ENCODE results near the gene ANKRD16.

The ANKRD16 gene

DNA sequence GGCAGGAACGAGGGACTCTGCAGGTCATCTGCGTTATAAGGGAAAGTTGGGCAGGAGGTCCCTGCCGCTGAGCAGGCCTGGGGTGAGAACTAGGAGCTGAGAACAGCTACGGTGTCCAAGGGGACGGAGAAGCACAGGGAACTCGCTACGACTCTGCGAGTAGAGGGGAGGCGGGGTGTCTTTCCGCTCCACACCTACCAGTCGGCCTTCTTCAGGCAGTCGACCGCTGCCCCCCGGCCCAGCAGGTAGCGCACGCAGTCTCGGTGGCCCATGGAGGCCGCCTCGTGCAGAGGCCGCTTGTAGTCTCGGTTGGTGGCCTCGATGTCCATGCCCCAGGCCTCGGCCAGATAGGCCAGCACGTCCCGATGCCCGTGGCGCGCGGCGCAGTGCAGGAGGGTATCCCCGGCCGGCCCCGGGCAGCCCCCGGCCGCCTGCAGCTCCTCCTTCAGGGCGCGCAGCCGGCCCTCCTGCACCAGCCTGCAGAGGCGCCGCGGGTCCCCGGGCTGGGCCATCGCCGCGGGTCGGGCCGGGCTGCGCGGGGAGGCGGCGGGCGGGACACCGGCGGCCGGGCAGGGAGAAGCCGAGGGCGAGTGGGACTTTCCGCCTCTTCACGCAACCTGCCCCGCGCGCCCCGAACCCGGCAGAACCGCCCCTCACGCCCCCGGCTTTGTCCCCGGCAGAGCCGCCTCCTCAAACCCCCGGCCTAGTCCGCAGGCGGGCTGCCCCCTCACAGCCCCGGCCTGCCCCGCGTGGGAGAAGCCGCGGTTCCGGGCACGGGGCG lies 660 bp downstream of the ANKRD16 start:
- peak overlapping the region; percentile 76 for H3K9ac ChIP-seq (ENCODE audit: low read length)
- H3K4me1 ChIP-seq (ENCODE audit: low read length): peaks cover 11% of the 10 kb centered on the region
- H4K20me1 ChIP-seq (ENCODE audit: insufficient read depth, low read length): peaks cover 4% of the 10 kb centered on the region; the same call in 1 of the 2 replicates
- H3K27me3 ChIP-seq (ENCODE audit: low read depth, low read length): no peaks in the 10 kb centered on the region
- H3K4me3 ChIP-seq (ENCODE audit: low read length): peak overlapping the region; percentile 84
- peaks cover 46% of the 10 kb centered on the region for H3K79me2 ChIP-seq (ENCODE audit: low read length)
- H3K4me2 ChIP-seq (ENCODE audit: low read length): peak overlapping the region; percentile 82
- H3K36me3 ChIP-seq (replicated peaks; ENCODE audit: low read depth, low read length): peaks cover 9% of the 10 kb centered on the region
- no peaks in the 10 kb centered on the region for H3K9me3 ChIP-seq (ENCODE audit: insufficient read depth, low read length)
- no peak for TF ChIP-seq EZH2phosphoT487 (IDR thresholded peaks at IDR 0.05; ENCODE audit: low read depth)
- TF ChIP-seq, protein P1, sequence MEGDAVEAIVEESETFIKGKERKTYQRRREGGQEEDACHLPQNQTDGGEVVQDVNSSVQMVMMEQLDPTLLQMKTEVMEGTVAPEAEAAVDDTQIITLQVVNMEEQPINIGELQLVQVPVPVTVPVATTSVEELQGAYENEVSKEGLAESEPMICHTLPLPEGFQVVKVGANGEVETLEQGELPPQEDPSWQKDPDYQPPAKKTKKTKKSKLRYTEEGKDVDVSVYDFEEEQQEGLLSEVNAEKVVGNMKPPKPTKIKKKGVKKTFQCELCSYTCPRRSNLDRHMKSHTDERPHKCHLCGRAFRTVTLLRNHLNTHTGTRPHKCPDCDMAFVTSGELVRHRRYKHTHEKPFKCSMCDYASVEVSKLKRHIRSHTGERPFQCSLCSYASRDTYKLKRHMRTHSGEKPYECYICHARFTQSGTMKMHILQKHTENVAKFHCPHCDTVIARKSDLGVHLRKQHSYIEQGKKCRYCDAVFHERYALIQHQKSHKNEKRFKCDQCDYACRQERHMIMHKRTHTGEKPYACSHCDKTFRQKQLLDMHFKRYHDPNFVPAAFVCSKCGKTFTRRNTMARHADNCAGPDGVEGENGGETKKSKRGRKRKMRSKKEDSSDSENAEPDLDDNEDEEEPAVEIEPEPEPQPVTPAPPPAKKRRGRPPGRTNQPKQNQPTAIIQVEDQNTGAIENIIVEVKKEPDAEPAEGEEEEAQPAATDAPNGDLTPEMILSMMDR (IDR thresholded peaks at IDR 0.05; ENCODE audit: low read depth, low read length): 0 out of 2 replicates have a peak, but pooled peaks have one; percentile 3
- H2AFZ ChIP-seq (ENCODE audit: low read depth, low read length): peak overlapping the region; percentile 31; the same call in 1 of the 2 replicates
- H3K27ac ChIP-seq (ENCODE audit: low read length): peak overlapping the region; percentile 26; the same call in 1 of the 2 replicates

DNA sequence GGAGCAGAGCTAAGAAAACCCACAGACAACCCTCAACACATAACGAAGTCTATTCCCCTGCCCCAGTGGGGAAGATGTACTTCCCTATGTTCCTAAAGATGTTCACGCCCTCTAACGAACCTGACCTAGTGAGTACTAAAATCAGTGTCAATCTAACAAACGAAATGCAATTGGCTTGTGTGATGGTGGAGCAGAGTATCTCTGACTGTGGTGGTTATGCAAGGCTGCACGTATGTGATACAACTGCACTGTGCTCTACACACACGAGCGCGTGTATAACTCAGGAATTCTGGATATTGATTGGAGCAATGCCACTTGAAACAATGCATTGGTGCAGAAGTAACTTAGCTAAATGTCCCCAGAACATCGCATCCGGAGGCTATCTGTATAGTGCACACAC lies 1.3 kb downstream of the ANKRD16 start:
- H2AFZ ChIP-seq (ENCODE audit: low read depth, low read length): no peak overlapping the region
- no peaks in the 10 kb centered on the region for H3K9me3 ChIP-seq (ENCODE audit: insufficient read depth, low read length)
- H3K4me1 ChIP-seq (ENCODE audit: low read length): peaks cover 11% of the 10 kb centered on the region
- H3K27me3 ChIP-seq (ENCODE audit: low read depth, low read length): no peaks in the 10 kb centered on the region
- peak overlapping the region; percentile 76 for H3K9ac ChIP-seq (ENCODE audit: low read length)
- H3K4me3 ChIP-seq (ENCODE audit: low read length): peak overlapping the region; percentile 84
- H4K20me1 ChIP-seq (ENCODE audit: insufficient read depth, low read length): peaks cover 4% of the 10 kb centered on the region; the same call in 1 of the 2 replicates
- H3K27ac ChIP-seq (ENCODE audit: low read length): no peak overlapping the region
- H3K4me2 ChIP-seq (ENCODE audit: low read length): peak overlapping the region; percentile 82
- H3K36me3 ChIP-seq (replicated peaks; ENCODE audit: low read depth, low read length): peaks cover 9% of the 10 kb centered on the region
- no peak for TF ChIP-seq EZH2phosphoT487 (IDR thresholded peaks at IDR 0.05; ENCODE audit: low read depth)
- TF ChIP-seq, protein P1 (IDR thresholded peaks at IDR 0.05; ENCODE audit: low read depth, low read length): no peak
- peaks cover 46% of the 10 kb centered on the region for H3K79me2 ChIP-seq (ENCODE audit: low read length)

DNA sequence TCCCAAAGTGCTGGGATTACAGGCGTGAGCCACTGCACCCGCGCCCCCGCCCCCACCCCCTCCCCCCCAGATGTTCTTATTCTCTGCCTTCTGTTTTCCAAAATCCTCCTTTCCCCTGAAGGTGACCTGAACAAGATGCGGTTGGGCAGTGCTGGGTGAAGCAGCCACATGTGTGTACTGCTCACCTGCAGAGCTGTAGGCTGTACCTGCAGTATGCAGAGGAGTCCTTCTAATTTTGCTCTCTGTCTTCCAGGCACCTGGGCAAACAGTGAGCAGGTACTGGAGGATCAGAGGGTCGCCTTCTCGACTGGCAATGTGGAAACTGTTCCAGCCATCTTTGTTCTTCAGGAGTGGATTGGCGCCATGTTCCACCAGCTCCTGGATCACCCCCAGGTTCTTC lies 2.1 kb downstream of the ANKRD16 start:
- no peaks in the 10 kb centered on the region for H3K27me3 ChIP-seq (ENCODE audit: low read depth, low read length)
- H3K27ac ChIP-seq (ENCODE audit: low read length): no peak overlapping the region
- no peak overlapping the region for H3K4me3 ChIP-seq (ENCODE audit: low read length)
- H3K4me1 ChIP-seq (ENCODE audit: low read length): peaks cover 11% of the 10 kb centered on the region
- peaks cover 9% of the 10 kb centered on the region for H3K36me3 ChIP-seq (replicated peaks; ENCODE audit: low read depth, low read length)
- peaks cover 42% of the 10 kb centered on the region for H3K79me2 ChIP-seq (ENCODE audit: low read length)
- H3K4me2 ChIP-seq (ENCODE audit: low read length): no peak overlapping the region
- H3K9ac ChIP-seq (ENCODE audit: low read length): no peak overlapping the region
- H4K20me1 ChIP-seq (ENCODE audit: insufficient read depth, low read length): peaks cover 4% of the 10 kb centered on the region; the same call in 1 of the 2 replicates
- no peak overlapping the region for H2AFZ ChIP-seq (ENCODE audit: low read depth, low read length)
- no peaks in the 10 kb centered on the region for H3K9me3 ChIP-seq (ENCODE audit: insufficient read depth, low read length)
- TF ChIP-seq EZH2phosphoT487 (IDR thresholded peaks at IDR 0.05; ENCODE audit: low read depth): no peak
- TF ChIP-seq, protein P1 (IDR thresholded peaks at IDR 0.05; ENCODE audit: low read depth, low read length): no peak

DNA sequence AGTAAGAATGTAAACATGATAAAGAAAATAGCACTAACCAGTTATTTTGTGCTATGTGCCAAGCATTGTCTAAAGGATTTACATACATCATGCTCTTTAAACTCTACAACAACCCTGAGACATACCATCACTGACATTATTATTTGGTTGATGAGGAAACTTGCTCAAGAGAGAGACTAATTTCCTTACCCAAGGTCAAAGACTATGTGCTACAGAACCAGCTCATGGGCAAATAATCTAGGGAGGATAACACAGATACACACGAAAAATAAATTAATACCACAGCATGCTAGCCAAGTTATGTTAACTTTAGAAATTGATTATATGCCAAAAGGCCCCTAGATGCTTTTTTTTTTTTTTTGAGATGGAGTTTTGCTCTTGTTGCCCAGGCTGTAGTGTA lies 2.7 kb downstream of the ANKRD16 start:
- Histone ChIP-seq H4K20me1 (ENCODE audit: insufficient read depth, low read length) (peaks cover 4% of the 10 kb centered on the region; the same call in 1 of the 2 replicates), H3K4me2 (ENCODE audit: low read length) (no peak overlapping the region), H3K27ac (ENCODE audit: low read length) (no peak overlapping the region), H3K9ac (ENCODE audit: low read length) (no peak overlapping the region), H3K27me3 (ENCODE audit: low read depth, low read length) (no peaks in the 10 kb centered on the region), H3K4me3 (ENCODE audit: low read length) (no peak overlapping the region), H3K9me3 (ENCODE audit: insufficient read depth, low read length) (no peaks in the 10 kb centered on the region), H2AFZ (ENCODE audit: low read depth, low read length) (no peak overlapping the region), H3K4me1 (ENCODE audit: low read length) (peaks cover 11% of the 10 kb centered on the region), H3K79me2 (ENCODE audit: low read length) (peaks cover 36% of the 10 kb centered on the region), H3K36me3 (replicated peaks; ENCODE audit: low read depth, low read length) (peaks cover 6% of the 10 kb centered on the region)
- TF ChIP-seq, protein P1 (IDR thresholded peaks at IDR 0.05; ENCODE audit: low read depth, low read length): no peak
- TF ChIP-seq EZH2phosphoT487 (IDR thresholded peaks at IDR 0.05; ENCODE audit: low read depth): no peak

Data from OCI-LY3 (cell line).